ENCODE data around the gene RAPSN.

The RAPSN gene

GRCh38 chr11:47469361-47470179 is 20.6 kb upstream of the RAPSN start:
- no peak overlapping the region for H3K4me3 ChIP-seq (replicated peaks; ENCODE audit: low read depth, low read length)
- no peak for TF ChIP-seq CTCF (IDR thresholded peaks at IDR 0.05; ENCODE audit: insufficient read depth, low read length, poor library complexity, severe bottlenecking)
- peaks cover 20% of the 10 kb centered on the region for H3K36me3 ChIP-seq (ENCODE audit: control insufficient read depth, insufficient read depth, low read length)
- no peak for DNase-seq (ENCODE audit: extremely low read depth, insufficient read length)
- no peaks in the 10 kb centered on the region for H3K27me3 ChIP-seq (replicated peaks; ENCODE audit: control insufficient read depth, insufficient read depth, low read length)

GRCh38 chr11:47468598-47469214 is 19.8 kb upstream of the RAPSN start:
- Histone ChIP-seq H3K27me3 (replicated peaks; ENCODE audit: control insufficient read depth, insufficient read depth, low read length) (no peaks in the 10 kb centered on the region), H3K4me3 (replicated peaks; ENCODE audit: low read depth, low read length) (no peak overlapping the region), H3K36me3 (ENCODE audit: control insufficient read depth, insufficient read depth, low read length) (peaks cover 18% of the 10 kb centered on the region)
- no peak for DNase-seq (ENCODE audit: extremely low read depth, insufficient read length)
- TF ChIP-seq CTCF (IDR thresholded peaks at IDR 0.05; ENCODE audit: insufficient read depth, low read length, poor library complexity, severe bottlenecking) = no peak

GRCh38 chr11:47467357-47467756 is 18.4 kb upstream of the RAPSN start:
- no peak for DNase-seq (ENCODE audit: extremely low read depth, insufficient read length)
- Histone ChIP-seq H3K36me3 (ENCODE audit: control insufficient read depth, insufficient read depth, low read length) (peaks cover 17% of the 10 kb centered on the region), H3K27me3 (replicated peaks; ENCODE audit: control insufficient read depth, insufficient read depth, low read length) (no peaks in the 10 kb centered on the region), H3K4me3 (replicated peaks; ENCODE audit: low read depth, low read length) (no peak overlapping the region)
- TF ChIP-seq CTCF (IDR thresholded peaks at IDR 0.05; ENCODE audit: insufficient read depth, low read length, poor library complexity, severe bottlenecking) = no peak

- Histone ChIP-seq H3K36me3 (ENCODE audit: control insufficient read depth, insufficient read depth, low read length) (peaks cover 15% of the 10 kb centered on the region), H3K27me3 (replicated peaks; ENCODE audit: control insufficient read depth, insufficient read depth, low read length) (no peaks in the 10 kb centered on the region), H3K4me3 (replicated peaks; ENCODE audit: low read depth, low read length) (no peak overlapping the region)
- DNase-seq (ENCODE audit: extremely low read depth, insufficient read length) = no peak
- no peak for TF ChIP-seq CTCF (IDR thresholded peaks at IDR 0.05; ENCODE audit: insufficient read depth, low read length, poor library complexity, severe bottlenecking)
Measured at GRCh38 chr11:47466701-47467250, 17.8 kb upstream of the RAPSN start.

GRCh38 chr11:47466201-47466600 is 17.3 kb upstream of the RAPSN start:
- Histone ChIP-seq H3K4me3 (replicated peaks; ENCODE audit: low read depth, low read length) (no peak overlapping the region), H3K27me3 (replicated peaks; ENCODE audit: control insufficient read depth, insufficient read depth, low read length) (no peaks in the 10 kb centered on the region), H3K36me3 (ENCODE audit: control insufficient read depth, insufficient read depth, low read length) (peaks cover 15% of the 10 kb centered on the region)
- no peak for DNase-seq (ENCODE audit: extremely low read depth, insufficient read length)
- no peak for TF ChIP-seq CTCF (IDR thresholded peaks at IDR 0.05; ENCODE audit: insufficient read depth, low read length, poor library complexity, severe bottlenecking)

Measured in GM06990 (cell line).